Vagina (tissue), 2 donors: ENCODE results near the gene RPS27L.

Experiments used
- POLR2A ChIP-seq, 2 donors: fragments of 450-650 bp; IDR thresholded peaks; one replicate each; pipeline ENCODE4 v1.6.1; 2017; ENCODE audit warnings: antibody characterized with exemption in 2 of 2, mild to moderate bottlenecking in 2 of 2, moderate library complexity in 2 of 2
- POLR2AphosphoS5 ChIP-seq, 2 donors: sonication (generic); formaldehyde crosslinking; IDR thresholded peaks; one replicate each; pipeline ENCODE4 v1.9.0; 2017; ENCODE audit warnings: antibody characterized with exemption in 2 of 2, mild to moderate bottlenecking in 2 of 2, low read depth in 1 of 2; ENCODE audit not compliant: insufficient read depth in 1 of 2
- TF ChIP-seq, protein P1 (sequence below), 3 experiments: fragments of 450-650 bp in 2 of 3; fragments of 200-600 bp in 1 of 3; sonication (generic) in 1 of 3; IDR thresholded peaks; one replicate each; pipeline ENCODE4 v1.5.1; 2017 to 2019; ENCODE audit warnings: antibody characterized with exemption in 3 of 3, mild to moderate bottlenecking in 2 of 3, moderate library complexity in 2 of 3

DNA sequence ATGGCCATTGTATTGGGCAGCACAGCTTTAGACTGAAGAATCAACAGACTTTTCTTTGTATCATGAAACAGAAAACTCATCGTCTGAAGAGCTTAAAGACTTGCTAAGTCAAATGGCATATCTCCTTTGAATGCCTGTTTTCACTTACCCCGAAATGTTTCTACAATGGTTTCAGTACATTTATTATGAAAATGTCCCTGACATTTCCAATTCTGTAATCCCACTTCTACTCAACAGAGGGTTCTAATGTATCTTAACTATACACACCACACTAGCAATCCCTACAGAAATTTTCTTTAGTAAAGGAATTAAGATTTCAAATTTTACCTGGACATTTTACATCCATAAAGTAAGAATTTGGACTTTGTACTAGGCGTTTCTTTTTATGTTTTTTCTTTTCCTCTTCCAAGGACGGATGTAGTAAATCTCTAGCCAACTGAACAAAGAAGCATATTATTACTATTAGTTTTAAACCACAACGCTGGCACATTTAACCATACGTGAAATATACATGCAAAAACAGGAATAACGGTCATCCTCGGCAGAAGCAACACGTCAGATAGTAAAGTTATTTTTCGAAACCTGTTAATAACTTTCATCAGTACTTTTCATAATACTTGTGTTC lies 1.1 kb downstream of the RPS27L start:
- TF ChIP-seq, protein P1, sequence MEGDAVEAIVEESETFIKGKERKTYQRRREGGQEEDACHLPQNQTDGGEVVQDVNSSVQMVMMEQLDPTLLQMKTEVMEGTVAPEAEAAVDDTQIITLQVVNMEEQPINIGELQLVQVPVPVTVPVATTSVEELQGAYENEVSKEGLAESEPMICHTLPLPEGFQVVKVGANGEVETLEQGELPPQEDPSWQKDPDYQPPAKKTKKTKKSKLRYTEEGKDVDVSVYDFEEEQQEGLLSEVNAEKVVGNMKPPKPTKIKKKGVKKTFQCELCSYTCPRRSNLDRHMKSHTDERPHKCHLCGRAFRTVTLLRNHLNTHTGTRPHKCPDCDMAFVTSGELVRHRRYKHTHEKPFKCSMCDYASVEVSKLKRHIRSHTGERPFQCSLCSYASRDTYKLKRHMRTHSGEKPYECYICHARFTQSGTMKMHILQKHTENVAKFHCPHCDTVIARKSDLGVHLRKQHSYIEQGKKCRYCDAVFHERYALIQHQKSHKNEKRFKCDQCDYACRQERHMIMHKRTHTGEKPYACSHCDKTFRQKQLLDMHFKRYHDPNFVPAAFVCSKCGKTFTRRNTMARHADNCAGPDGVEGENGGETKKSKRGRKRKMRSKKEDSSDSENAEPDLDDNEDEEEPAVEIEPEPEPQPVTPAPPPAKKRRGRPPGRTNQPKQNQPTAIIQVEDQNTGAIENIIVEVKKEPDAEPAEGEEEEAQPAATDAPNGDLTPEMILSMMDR (IDR thresholded peaks at IDR 0.05): no peak
- TF ChIP-seq POLR2A (IDR thresholded peaks at IDR 0.05) (no peak), POLR2AphosphoS5 (IDR thresholded peaks at IDR 0.05; ENCODE audit: insufficient read depth in 1 of 2, low read depth in 1 of 2) (no peak)
